NCI-H1417 treated with DMSO at 0.1 percent for 48 hours (cell line): ENCODE data around the gene RPP38.

Source experiments
- DNase-seq: peaks from one replicate; lab custom pipeline; 2025; lab: John Stamatoyannopoulos, UW

RPP38 gene

GRCh38 chr10:15112657-15113056 lies 15.5 kb downstream of the RPP38 start:
- DNase-seq, result no peak

DNA sequence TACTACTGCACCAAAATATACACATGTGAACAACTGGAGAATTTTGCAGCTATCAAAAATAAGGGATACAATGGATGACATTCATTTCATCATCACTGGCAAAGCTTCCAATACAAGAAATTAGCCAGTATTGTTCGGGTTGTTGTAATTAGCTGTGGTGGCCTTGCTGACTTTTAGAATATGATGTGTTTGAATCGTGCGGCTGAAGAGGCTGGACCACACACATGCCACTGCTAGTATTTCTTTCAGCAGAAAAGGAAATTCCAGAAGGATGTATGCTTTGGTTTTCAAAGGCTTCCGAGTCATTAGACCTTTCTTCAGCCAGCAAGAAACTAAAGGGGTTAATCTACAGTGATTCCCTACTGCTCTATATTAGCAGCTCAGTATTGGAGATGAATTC lies 16.6 kb downstream of the RPP38 start:
- DNase-seq, result no peak

GRCh38 chr10:15116225-15116624 lies 19.1 kb downstream of the RPP38 start:
- no peak for DNase-seq

- DNase-seq, result no peak
Measured at GRCh38 chr10:15118615-15119014, 21.5 kb downstream of the RPP38 start.

DNA sequence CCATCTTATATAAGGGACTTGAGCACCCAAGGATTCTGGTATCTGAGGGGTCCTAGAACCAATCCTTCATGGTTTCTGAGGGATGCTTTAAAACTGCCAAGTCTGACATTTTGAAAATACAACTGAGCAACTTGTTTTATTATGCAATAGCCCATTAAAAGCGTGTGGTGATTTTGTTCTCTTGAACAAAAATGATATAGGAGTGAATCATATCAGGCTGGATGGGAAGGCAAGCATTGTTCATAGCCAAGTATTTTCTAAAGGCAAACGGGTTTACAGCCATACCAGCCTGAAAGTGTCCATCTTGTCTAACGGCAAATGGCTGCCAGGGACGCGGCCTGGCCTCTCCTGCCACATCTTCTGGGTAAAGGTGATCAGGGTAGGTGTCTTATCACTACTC lies 23.4 kb downstream of the RPP38 start:
- no peak for DNase-seq

GRCh38 chr10:15121707-15122106 lies 24.6 kb downstream of the RPP38 start:
- DNase-seq, result no peak

DNA sequence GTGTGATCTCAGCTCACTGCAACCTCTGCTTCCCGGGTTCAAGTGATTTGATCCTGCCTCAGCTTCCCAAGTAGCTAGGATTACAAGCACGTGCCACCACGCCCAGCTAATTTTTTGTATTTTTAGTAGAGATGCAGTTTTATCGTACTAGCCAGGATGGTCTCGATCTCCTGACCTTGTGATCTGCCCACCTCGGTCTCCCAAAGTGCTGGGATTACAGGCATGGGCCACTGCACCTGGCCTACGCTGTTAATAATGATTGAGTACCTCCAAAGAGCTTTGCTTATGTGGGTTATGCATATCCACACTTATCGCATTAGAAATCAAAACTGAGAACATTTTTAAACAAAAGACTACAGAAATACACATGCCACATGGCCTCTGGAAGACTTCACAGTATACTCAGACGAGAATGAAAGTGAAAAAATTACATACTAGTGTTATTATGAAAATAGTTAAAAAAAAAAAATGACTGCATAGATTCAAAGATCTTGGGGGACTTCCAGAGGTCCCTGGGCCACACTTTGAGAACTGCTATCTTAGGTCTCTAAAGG lies 25.4 kb downstream of the RPP38 start:
- no peak for DNase-seq

- no peak for DNase-seq
Measured at GRCh38 chr10:15123749-15124184, 26.6 kb downstream of the RPP38 start.

GRCh38 chr10:15124190-15124589 lies 27.0 kb downstream of the RPP38 start:
- DNase-seq, result no peak

- no peak for DNase-seq
Measured at GRCh38 chr10:15124908-15125307, 27.8 kb downstream of the RPP38 start.

- DNase-seq, result no peak
Measured at GRCh38 chr10:15131330-15131729, 34.2 kb downstream of the RPP38 start.

GRCh38 chr10:15136129-15137035 lies 39.2 kb downstream of the RPP38 start:
- DNase-seq, result no peak

- no peak for DNase-seq
Measured at GRCh38 chr10:15137036-15137359, 39.8 kb downstream of the RPP38 start.

- DNase-seq, result no peak
Measured at GRCh38 chr10:15137636-15138035, 40.5 kb downstream of the RPP38 start.

DNA sequence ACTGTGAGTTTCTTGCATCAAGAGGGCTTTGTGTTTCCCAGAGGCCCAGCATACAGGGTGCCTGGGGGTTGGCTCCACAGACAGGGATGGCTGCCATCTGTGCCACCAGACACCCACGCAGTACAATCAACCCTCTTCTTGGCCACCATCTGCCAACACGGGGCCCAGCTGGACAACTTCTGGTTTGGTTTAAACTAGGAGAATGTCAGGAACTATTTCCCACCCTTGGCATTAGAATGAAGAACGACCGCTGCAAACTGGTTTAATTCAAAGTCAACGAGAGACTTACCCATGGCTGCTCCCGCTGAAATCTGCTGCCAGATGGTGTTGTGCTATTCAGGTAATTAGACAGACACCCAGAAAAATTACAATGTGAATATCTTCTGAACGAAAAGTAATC lies 43.5 kb downstream of the RPP38 start:
- DNase-seq, result no peak

DNA sequence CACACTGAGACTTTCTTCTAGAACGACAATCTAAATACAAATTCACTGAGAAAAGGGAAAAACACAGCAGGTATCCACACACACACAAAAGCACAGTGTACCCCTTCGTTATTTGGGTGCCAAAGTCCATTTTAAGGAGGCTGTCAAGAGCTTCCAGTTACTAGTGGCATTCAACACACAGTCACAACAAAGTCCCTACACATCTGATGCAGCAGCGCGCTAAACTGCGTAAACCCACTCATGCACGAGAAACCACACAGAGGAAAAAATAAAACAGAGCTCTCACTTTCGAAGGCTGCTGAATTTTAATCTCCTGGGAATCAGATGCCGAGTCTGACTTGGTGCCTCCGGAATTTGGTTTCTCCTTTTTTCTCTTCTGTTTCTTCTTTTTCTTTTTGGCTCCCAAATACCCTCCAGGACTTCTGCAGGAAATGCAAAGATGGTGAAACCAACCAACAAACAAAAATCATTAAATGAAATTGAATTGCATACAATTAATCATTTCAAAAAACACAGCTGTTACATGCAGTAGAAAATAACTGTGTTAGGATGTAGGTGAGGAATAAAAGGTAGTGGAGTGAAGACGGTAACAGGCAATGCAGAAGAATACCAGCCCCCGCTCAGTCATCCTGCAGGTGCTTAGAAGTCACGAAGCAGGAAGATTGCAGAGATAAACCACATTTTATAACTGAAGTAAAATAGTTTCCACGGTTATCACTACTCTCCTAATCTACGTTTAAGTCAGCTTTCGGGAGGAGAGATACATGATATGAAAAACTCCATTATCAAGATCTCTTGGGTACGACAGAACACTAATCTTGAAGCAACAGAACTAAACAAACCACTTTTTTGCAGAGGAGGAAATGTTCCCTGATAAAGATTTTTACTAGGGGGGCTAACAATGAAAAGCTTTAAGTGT lies 44.2 kb downstream of the RPP38 start:
- DNase-seq, result no peak

DNA sequence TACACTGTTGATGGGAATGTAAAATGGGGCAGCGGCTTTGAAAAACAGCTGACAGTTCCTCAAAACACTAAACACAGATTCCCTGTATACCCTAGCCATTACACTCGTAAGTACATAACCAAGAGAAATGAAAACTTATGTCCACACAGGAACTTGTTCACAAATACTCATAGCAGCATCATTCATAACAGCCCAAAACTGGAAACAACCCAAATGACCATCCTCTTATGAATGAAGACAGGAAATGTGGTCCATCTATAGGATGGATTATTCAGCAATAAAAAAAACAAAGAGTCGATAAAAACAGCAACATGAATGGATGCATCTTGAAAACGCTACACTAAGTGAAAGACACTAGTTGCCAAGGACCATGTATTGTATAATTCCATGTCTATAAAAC lies 47.6 kb downstream of the RPP38 start:
- DNase-seq, result no peak

DNA sequence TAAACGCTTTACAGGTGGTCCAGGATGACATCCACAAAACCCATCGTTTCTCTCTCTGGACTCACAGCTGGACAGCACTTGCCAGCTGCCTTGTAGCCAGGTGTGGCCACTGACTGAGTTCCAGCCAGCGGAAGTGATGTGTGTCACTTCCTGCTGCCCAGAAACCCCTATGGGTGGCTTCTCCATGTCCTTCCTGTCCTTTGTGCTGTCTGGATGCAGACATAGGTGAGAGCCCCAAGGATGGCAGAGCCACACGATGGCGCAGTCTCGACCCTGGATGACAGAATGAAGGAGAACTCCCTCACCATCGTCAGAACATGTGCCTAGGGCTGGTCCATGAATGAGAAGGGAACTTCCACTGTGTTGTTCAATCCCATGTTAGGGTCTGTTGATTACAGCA lies 49.2 kb downstream of the RPP38 start:
- no peak for DNase-seq

DNA sequence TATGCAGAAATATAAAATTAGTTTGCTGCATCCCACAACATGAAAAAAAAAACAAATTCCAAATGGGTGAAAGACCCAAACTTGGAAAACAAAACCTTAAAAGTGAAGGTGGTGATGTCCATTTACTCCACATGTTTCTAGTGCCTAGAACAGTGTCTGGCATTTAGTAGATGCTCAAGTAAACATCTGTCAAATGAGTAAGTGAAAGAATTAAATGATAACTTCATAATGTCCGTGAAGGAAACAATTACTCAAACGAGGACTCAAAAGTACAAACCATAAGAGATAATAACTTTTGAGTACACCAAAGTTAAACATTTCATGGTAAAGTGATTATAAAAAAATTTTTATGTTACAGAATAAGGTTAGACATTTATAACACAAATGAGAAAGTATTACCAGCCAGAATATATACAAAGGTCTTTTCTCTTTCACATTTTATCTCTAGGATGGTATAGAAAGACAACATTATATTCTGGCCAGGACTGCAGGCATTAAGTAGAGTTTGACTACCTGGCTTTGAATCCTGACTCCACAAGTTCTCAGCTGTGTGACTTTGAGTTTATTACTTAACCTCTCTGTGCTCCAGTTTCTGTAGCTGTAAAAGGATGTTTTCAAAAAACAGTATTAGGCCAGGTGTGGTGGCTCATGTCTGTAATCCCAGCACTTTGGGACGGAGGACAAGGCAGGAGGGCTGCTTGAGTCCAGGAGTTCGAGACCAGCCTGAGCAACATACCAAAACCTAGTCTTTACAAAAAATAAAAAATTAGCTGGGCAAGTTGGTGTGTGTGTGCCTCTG lies 50.6 kb downstream of the RPP38 start:
- no peak for DNase-seq

- no peak for DNase-seq
Measured at GRCh38 chr10:15149042-15149771, 52.1 kb downstream of the RPP38 start.

DNA sequence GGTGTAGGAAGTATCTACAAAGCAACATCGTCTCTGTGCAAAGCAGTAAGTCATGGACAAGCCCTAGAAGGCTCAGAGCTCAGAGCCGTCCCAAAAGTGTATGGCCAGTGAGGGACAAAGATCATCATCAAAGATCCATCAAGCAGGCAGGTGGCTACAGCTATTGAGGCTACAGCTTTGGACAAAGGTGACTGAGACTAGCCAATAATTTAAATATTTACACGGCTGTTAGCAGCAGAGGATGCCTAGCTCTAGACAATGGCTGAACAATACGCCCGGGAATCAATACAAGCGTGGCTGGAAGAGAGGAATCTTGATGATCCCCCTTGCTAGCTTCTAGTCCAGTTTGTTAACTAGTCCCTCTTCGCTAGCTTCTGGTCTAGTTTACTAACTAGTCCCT lies 53.4 kb downstream of the RPP38 start:
- no peak for DNase-seq
